K562 (cell line): ENCODE results near the gene FGF21. TPM values are rescaled to one million over a fixed set of nuclear protein-coding genes. Genes with fewer than 3 reads are reported as not detected.

Experiments used
- BRF1 ChIP-seq: IDR thresholded peaks from 3 replicates; pipeline ENCODE4 v1.6.1; 2011; ENCODE audit warnings: borderline replicate concordance, mild to moderate bottlenecking; ENCODE audit not compliant: insufficient read length; ENCODE audit errors: extremely low read depth
- CCNT2 ChIP-seq: IDR thresholded peaks from 2 replicates; pipeline ENCODE4 v1.6.1; 2011; ENCODE audit warnings: borderline replicate concordance, low read depth, mild to moderate bottlenecking, moderate library complexity, mixed read lengths, low read length; ENCODE audit not compliant: insufficient read length; ENCODE audit errors: extremely low read depth
- FOXJ3 ChIP-seq: sonication (generic); formaldehyde crosslinking; IDR thresholded peaks from 2 replicates; pipeline ENCODE4 v1.4.0; 2020; ENCODE audit warnings: mild to moderate bottlenecking, missing genetic modification reagents
- HMGN3 ChIP-seq: IDR thresholded peaks from 2 replicates; pipeline ENCODE4 v1.6.1; 2011; ENCODE audit warnings: borderline replicate concordance, low read depth, mild to moderate bottlenecking, mixed read lengths, low read length; ENCODE audit not compliant: insufficient read length; ENCODE audit errors: extremely low read depth
- NCOA1 ChIP-seq: fragments of 450-650 bp; IDR thresholded peaks from 2 replicates; pipeline ENCODE4 v1.6.1; 2016; ENCODE audit warnings: low read depth
- NEUROD1 ChIP-seq: fragments of 150-350 bp; IDR thresholded peaks from 2 replicates; pipeline ENCODE4 v1.6.1; 2014; ENCODE audit warnings: borderline replicate concordance, low read length, low read depth; ENCODE audit not compliant: partially characterized antibody
- PHB2 ChIP-seq: fragments of 450-650 bp; IDR thresholded peaks from 2 replicates; pipeline ENCODE4 v1.6.1; 2017; ENCODE audit warnings: low read depth
- POLR2AphosphoS5 ChIP-seq: IDR thresholded peaks from 2 replicates; pipeline ENCODE4 v1.6.1; 2011; ENCODE audit warnings: mild to moderate bottlenecking, low read depth, low read length, moderate library complexity; ENCODE audit not compliant: control insufficient read depth, insufficient read depth
- RBM22 ChIP-seq: fragments of 200-400 bp; formaldehyde crosslinking; IDR thresholded peaks from 2 replicates; pipeline ENCODE4 v1.6.1; 2018; ENCODE audit warnings: low read length, low read depth; ENCODE audit not compliant: poor library complexity, severe bottlenecking
- SIN3A ChIP-seq, 2 experiments: fragments of 150-350 bp in 1 of 2; IDR thresholded peaks; 2 replicates each; pipeline ENCODE4 v1.6.1; 2011 to 2016; ENCODE audit warnings: borderline replicate concordance in 2 of 2, low read depth in 2 of 2, low read length in 2 of 2, mild to moderate bottlenecking in 2 of 2, moderate library complexity in 2 of 2; ENCODE audit not compliant: control insufficient read depth in 1 of 2
- SMARCE1 ChIP-seq: fragments of 450-650 bp; IDR thresholded peaks from 2 replicates; pipeline ENCODE4 v1.7.1; 2016; ENCODE audit warnings: mild to moderate bottlenecking
- TEAD2 ChIP-seq: fragments of 450-650 bp; IDR thresholded peaks from 2 replicates; pipeline ENCODE4 v1.6.1; 2016; ENCODE audit warnings: missing genetic modification characterization, control low read depth, missing compliant biosample characterization
- polyA plus RNA-seq, 8 experiments: library from polyadenylated mRNA; depleted of rRNA in 4 of 8; stranded (reverse) in 5 of 8; unstranded in 3 of 8; fragments of >200 nt; fragmentation: Nextera tagmentation in 2 of 8; fragmentation: Illumina TruSeq in 1 of 8; extraction: Ambion mirVana in 2 of 8; extraction: Trizol in 1 of 8; gene quantifications; 2 replicates each; pipeline versions ENCODE4 v1.2.1 to v1.2.3, GENCODE V29; 2011 to 2014; ENCODE audit warnings: inconsistent platforms in 1 of 8, missing spikeins in 1 of 8
- total RNA-seq, 7 experiments: library from RNA; depleted of rRNA in 6 of 7; stranded (reverse); fragments of >200 nt in 6 of 7; fragmentation: Illumina TruSeq in 2 of 7; extraction: Trizol in 2 of 7; gene quantifications; 2 replicates each; pipeline versions ENCODE4 v1.2.1 to v1.2.3, GENCODE V29; 2011 to 2021; ENCODE audit warnings: low replicate concordance in 1 of 7
- TF ChIP-seq, protein P1 (sequence below): fragments of 200-600 bp; sonication (generic); IDR thresholded peaks from one replicate; pipeline ENCODE4 v1.6.1; 2012; ENCODE audit warnings: mild to moderate bottlenecking, low read depth, low read length, inconsistent platforms
- TF ChIP-seq, protein P2 (sequence below): sonication (generic); formaldehyde crosslinking; IDR thresholded peaks from 2 replicates; pipeline ENCODE4 v1.8.0; 2022; ENCODE audit warnings: mild to moderate bottlenecking, missing genetic modification reagents

The FGF21 gene
- total and polyA plus RNA-seq, 9 of the 15 experiments (the other 6 are each of a cell fraction or from before 2014, with no cell fraction given), result 0.04 to 0.77 (median 0.09) TPM; not detected in 6

DNA sequence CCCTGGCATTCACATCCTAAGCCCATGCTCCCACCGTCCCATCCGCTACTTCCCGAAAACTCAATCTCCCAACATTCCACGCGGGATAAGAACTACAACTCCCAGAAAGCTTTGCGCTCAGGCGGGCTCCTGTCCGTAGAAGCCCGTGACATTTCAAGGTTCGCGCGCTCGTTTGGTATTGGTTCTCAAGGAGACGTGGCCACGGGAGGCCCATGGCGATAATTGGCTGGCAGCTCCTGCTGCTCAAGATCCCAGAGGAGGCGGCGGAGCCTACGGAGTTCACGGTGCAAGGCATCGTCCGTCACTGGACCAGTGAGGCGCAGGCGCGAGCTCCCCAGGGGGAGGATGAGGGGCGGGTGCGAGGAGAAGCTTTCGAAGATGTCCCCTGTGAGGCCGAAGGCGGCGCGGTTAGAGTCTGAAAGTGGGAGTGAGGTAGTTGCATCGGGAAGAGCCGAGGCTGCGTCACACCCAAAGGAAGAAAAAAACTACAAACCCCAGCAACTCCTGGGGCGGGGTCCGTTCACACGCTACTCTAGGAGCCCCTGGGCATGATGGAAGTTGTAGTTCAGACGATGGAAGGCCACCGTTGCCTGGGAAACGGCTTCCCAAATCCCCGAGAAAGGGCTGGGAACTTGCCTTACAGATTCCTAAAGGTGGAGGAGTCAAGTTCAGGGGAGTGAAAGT, 34.6 kb upstream of the FGF21 start (continued):
- TF ChIP-seq, protein P1, sequence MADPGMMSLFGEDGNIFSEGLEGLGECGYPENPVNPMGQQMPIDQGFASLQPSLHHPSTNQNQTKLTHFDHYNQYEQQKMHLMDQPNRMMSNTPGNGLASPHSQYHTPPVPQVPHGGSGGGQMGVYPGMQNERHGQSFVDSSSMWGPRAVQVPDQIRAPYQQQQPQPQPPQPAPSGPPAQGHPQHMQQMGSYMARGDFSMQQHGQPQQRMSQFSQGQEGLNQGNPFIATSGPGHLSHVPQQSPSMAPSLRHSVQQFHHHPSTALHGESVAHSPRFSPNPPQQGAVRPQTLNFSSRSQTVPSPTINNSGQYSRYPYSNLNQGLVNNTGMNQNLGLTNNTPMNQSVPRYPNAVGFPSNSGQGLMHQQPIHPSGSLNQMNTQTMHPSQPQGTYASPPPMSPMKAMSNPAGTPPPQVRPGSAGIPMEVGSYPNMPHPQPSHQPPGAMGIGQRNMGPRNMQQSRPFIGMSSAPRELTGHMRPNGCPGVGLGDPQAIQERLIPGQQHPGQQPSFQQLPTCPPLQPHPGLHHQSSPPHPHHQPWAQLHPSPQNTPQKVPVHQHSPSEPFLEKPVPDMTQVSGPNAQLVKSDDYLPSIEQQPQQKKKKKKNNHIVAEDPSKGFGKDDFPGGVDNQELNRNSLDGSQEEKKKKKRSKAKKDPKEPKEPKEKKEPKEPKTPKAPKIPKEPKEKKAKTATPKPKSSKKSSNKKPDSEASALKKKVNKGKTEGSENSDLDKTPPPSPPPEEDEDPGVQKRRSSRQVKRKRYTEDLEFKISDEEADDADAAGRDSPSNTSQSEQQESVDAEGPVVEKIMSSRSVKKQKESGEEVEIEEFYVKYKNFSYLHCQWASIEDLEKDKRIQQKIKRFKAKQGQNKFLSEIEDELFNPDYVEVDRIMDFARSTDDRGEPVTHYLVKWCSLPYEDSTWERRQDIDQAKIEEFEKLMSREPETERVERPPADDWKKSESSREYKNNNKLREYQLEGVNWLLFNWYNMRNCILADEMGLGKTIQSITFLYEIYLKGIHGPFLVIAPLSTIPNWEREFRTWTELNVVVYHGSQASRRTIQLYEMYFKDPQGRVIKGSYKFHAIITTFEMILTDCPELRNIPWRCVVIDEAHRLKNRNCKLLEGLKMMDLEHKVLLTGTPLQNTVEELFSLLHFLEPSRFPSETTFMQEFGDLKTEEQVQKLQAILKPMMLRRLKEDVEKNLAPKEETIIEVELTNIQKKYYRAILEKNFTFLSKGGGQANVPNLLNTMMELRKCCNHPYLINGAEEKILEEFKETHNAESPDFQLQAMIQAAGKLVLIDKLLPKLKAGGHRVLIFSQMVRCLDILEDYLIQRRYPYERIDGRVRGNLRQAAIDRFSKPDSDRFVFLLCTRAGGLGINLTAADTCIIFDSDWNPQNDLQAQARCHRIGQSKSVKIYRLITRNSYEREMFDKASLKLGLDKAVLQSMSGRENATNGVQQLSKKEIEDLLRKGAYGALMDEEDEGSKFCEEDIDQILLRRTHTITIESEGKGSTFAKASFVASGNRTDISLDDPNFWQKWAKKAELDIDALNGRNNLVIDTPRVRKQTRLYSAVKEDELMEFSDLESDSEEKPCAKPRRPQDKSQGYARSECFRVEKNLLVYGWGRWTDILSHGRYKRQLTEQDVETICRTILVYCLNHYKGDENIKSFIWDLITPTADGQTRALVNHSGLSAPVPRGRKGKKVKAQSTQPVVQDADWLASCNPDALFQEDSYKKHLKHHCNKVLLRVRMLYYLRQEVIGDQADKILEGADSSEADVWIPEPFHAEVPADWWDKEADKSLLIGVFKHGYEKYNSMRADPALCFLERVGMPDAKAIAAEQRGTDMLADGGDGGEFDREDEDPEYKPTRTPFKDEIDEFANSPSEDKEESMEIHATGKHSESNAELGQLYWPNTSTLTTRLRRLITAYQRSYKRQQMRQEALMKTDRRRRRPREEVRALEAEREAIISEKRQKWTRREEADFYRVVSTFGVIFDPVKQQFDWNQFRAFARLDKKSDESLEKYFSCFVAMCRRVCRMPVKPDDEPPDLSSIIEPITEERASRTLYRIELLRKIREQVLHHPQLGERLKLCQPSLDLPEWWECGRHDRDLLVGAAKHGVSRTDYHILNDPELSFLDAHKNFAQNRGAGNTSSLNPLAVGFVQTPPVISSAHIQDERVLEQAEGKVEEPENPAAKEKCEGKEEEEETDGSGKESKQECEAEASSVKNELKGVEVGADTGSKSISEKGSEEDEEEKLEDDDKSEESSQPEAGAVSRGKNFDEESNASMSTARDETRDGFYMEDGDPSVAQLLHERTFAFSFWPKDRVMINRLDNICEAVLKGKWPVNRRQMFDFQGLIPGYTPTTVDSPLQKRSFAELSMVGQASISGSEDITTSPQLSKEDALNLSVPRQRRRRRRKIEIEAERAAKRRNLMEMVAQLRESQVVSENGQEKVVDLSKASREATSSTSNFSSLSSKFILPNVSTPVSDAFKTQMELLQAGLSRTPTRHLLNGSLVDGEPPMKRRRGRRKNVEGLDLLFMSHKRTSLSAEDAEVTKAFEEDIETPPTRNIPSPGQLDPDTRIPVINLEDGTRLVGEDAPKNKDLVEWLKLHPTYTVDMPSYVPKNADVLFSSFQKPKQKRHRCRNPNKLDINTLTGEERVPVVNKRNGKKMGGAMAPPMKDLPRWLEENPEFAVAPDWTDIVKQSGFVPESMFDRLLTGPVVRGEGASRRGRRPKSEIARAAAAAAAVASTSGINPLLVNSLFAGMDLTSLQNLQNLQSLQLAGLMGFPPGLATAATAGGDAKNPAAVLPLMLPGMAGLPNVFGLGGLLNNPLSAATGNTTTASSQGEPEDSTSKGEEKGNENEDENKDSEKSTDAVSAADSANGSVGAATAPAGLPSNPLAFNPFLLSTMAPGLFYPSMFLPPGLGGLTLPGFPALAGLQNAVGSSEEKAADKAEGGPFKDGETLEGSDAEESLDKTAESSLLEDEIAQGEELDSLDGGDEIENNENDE, result no peak
- TF ChIP-seq PHB2 (no peak), SIN3A (IDR thresholded peaks at IDR 0.05; ENCODE audit: borderline replicate concordance in 2 of 2, control insufficient read depth in 1 of 2, low read depth in 2 of 2, low read length in 2 of 2) (peak in 1 of 2 experiments; percentile 10; a peak in 1 of 4 replicates), POLR2AphosphoS5 (no peak), NCOA1 (no peak), BRF1 (no peak), TEAD2 (tag) (no peak), FOXJ3 (no peak), RBM22 (no peak), CCNT2 (no peak), HMGN3 (no peak), SMARCE1 (no peak), NEUROD1 (peak; percentile 76)
- TF ChIP-seq, protein P2, sequence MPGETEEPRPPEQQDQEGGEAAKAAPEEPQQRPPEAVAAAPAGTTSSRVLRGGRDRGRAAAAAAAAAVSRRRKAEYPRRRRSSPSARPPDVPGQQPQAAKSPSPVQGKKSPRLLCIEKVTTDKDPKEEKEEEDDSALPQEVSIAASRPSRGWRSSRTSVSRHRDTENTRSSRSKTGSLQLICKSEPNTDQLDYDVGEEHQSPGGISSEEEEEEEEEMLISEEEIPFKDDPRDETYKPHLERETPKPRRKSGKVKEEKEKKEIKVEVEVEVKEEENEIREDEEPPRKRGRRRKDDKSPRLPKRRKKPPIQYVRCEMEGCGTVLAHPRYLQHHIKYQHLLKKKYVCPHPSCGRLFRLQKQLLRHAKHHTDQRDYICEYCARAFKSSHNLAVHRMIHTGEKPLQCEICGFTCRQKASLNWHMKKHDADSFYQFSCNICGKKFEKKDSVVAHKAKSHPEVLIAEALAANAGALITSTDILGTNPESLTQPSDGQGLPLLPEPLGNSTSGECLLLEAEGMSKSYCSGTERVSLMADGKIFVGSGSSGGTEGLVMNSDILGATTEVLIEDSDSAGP (CRISPR knock-in tag), result no peak
